H1 (cell line): ENCODE results near the gene CSGALNACT2. TPM values are rescaled to one million over a fixed set of nuclear protein-coding genes. Genes with fewer than 3 reads are reported as not detected.
A peak's percentile ranks its signal among the peaks of the same experiment; 100 is the strongest.

Source experiments
- CTCF ChIA-PET: fragments of 300-600 bp; sonication (Branson Sonifier 250); formaldehyde crosslinking; loops from one replicate; lab custom pipeline; 2021; ENCODE audit not compliant: partially characterized antibody; lab: Charles Lee
- POLR2A ChIA-PET: fragments of 300-600 bp; sonication (Branson Sonifier 250); formaldehyde crosslinking; loops from one replicate; lab custom pipeline; 2021; ENCODE audit warnings: inconsistent platforms; ENCODE audit not compliant: partially characterized antibody; lab: Charles Lee
- DNase-seq, 2 experiments: peaks; one replicate each; pipeline versions ENCODE4 v3.0.0 to v3.0.0-alpha.2; 2010 to 2022; ENCODE audit warnings: low spot score in 2 of 2, low read depth in 1 of 2, mixed read lengths in 1 of 2
- FAIRE-seq: peaks from 2 replicates; lab custom pipeline; 2011; peaks lifted over from hg19 to GRCh38; lab: Jason Lieb, UNC
- H2AFZ ChIP-seq: 2 replicates; pipeline ENCODE4 v1.8.1; 2012; ENCODE audit warnings: low read length, inconsistent platforms
- H2AK5ac ChIP-seq: 2 replicates; pipeline ENCODE4 v1.6.1; 2013; ENCODE audit warnings: low read depth, low read length
- H2BK120ac ChIP-seq: replicated peaks from 2 replicates; pipeline ENCODE3; 2013; ENCODE audit warnings: low read depth, low read length, inconsistent platforms
- H2BK12ac ChIP-seq: 2 replicates; pipeline ENCODE4 v1.6.1; 2013; ENCODE audit warnings: low read depth, low read length
- H2BK15ac ChIP-seq: 2 replicates; pipeline ENCODE4 v1.6.1; 2013; ENCODE audit warnings: low read length
- H2BK20ac ChIP-seq: 2 replicates; pipeline ENCODE4 v1.6.1; 2013; ENCODE audit warnings: low read length
- H2BK5ac ChIP-seq: 2 replicates; pipeline ENCODE4 v1.6.1; 2013; ENCODE audit warnings: low read depth, low read length
- H3K14ac ChIP-seq: 2 replicates; pipeline ENCODE4 v1.6.1; 2013; ENCODE audit warnings: inconsistent platforms; ENCODE audit not compliant: insufficient read length
- H3K18ac ChIP-seq: 2 replicates; pipeline ENCODE4 v1.6.1; 2013; ENCODE audit warnings: low read length; ENCODE audit errors: extremely low read depth
- H3K23ac ChIP-seq: 2 replicates; pipeline ENCODE4 v1.6.1; 2013; ENCODE audit warnings: inconsistent platforms; ENCODE audit not compliant: insufficient read length
- H3K23me2 ChIP-seq: 2 replicates; pipeline ENCODE4 v1.6.1; 2013; ENCODE audit warnings: low read depth, low read length
- H3K27ac ChIP-seq: 2 replicates; pipeline ENCODE4 v1.6.1; 2011; ENCODE audit warnings: low read depth, low read length, inconsistent platforms
- H3K27me3 ChIP-seq, 4 experiments: replicated peaks in 1 of 4; 1 replicate in 1 of 4; 2 replicates in 3 of 4; pipeline versions ENCODE4 v1.6.1 to v1.8.1; 2011 to 2013; ENCODE audit warnings: low read length in 3 of 4, mild to moderate bottlenecking in 3 of 4, inconsistent platforms in 2 of 4, mixed read lengths in 2 of 4, moderate library complexity in 1 of 4; ENCODE audit not compliant: control insufficient read depth in 3 of 4, insufficient read depth in 3 of 4; ENCODE audit errors: extremely low read depth in 1 of 4
- H3K36me3 ChIP-seq, 4 experiments: 2 replicates each; pipeline versions ENCODE4 v1.6.1 to v1.8.1; 2011 to 2013; ENCODE audit warnings: mild to moderate bottlenecking in 4 of 4, low read length in 3 of 4, moderate library complexity in 2 of 4, control low read depth in 1 of 4, inconsistent platforms in 1 of 4; ENCODE audit not compliant: insufficient read depth in 4 of 4, control insufficient read depth in 2 of 4
- H3K4ac ChIP-seq: replicated peaks from 2 replicates; pipeline ENCODE3; 2013; ENCODE audit warnings: low read length, low read depth, mixed read lengths, inconsistent platforms; ENCODE audit not compliant: insufficient read length
- H3K4me1 ChIP-seq, 4 experiments: replicated peaks in 1 of 4; 1 replicate in 1 of 4; 2 replicates in 3 of 4; pipeline versions ENCODE4 v1.6.1 to v1.8.1; 2011 to 2013; ENCODE audit warnings: low read length in 3 of 4, inconsistent platforms in 2 of 4, mixed read lengths in 1 of 4; ENCODE audit not compliant: insufficient read depth in 4 of 4, control insufficient read depth in 3 of 4
- H3K4me2 ChIP-seq, 2 experiments: 2 replicates each; pipeline versions ENCODE4 v1.6.1 to v1.8.1; 2011 to 2013; ENCODE audit warnings: low read depth in 2 of 2, low read length in 2 of 2, control low read depth in 1 of 2, inconsistent platforms in 1 of 2, mild to moderate bottlenecking in 1 of 2; ENCODE audit not compliant: insufficient read depth in 1 of 2
- H3K4me3 ChIP-seq, 4 experiments: fragments of 200-600, 300-600 bp in 1 of 4; sonication (generic), shearing (Covaris generic), sonication (Bioruptor Twin) in 1 of 4; 2 replicates each; pipeline versions ENCODE4 v1.5.1 to v1.8.1; 2011 to 2016; ENCODE audit warnings: low read length in 4 of 4, low read depth in 3 of 4, control low read depth in 2 of 4, inconsistent platforms in 2 of 4, mild to moderate bottlenecking in 2 of 4, mixed read lengths in 1 of 4, moderate library complexity in 1 of 4; ENCODE audit not compliant: insufficient read depth in 2 of 4; ENCODE audit errors: extremely low read depth in 1 of 4
- H3K56ac ChIP-seq: replicated peaks from 2 replicates; pipeline ENCODE3; 2013; ENCODE audit warnings: low read depth, mild to moderate bottlenecking, mixed read lengths, low read length, inconsistent platforms; ENCODE audit not compliant: insufficient read length
- H3K79me1 ChIP-seq: 2 replicates; pipeline ENCODE4 v1.6.1; 2013; ENCODE audit warnings: low read depth, low read length, control low read depth
- H3K79me2 ChIP-seq, 2 experiments: 2 replicates each; pipeline versions ENCODE4 v1.6.1 to v1.8.1; 2012 to 2013; ENCODE audit warnings: low read length in 2 of 2, mild to moderate bottlenecking in 2 of 2, inconsistent platforms in 1 of 2; ENCODE audit not compliant: insufficient read depth in 2 of 2, control insufficient read depth in 1 of 2
- H3K9ac ChIP-seq, 4 experiments: replicated peaks in 1 of 4; 1 replicate in 1 of 4; 2 replicates in 3 of 4; pipeline versions ENCODE4 v1.6.1 to v1.8.1; 2011 to 2013; ENCODE audit warnings: low read depth in 3 of 4, low read length in 3 of 4, control low read depth in 2 of 4, mild to moderate bottlenecking in 2 of 4, moderate library complexity in 2 of 4, inconsistent platforms in 1 of 4; ENCODE audit errors: extremely low read depth in 1 of 4
- H3K9me3 ChIP-seq, 2 experiments: 2 replicates each; pipeline versions ENCODE4 v1.6.1 to v1.8.1; 2012 to 2013; ENCODE audit warnings: mild to moderate bottlenecking in 2 of 2, moderate library complexity in 2 of 2, control low read depth in 1 of 2, inconsistent platforms in 1 of 2, low read depth in 1 of 2, low read length in 1 of 2, mixed read lengths in 1 of 2; ENCODE audit not compliant: insufficient read depth in 2 of 2
- H4K20me1 ChIP-seq, 2 experiments: replicated peaks in 1 of 2; 2 replicates each; pipeline versions ENCODE3 to v1.8.1; 2011 to 2013; ENCODE audit warnings: inconsistent platforms in 2 of 2, low read length in 2 of 2, mild to moderate bottlenecking in 1 of 2; ENCODE audit not compliant: insufficient read depth in 2 of 2, control insufficient read depth in 1 of 2
- H4K5ac ChIP-seq: 2 replicates; pipeline ENCODE4 v1.6.1; 2013; ENCODE audit warnings: low read length, low read depth, mixed read lengths, inconsistent platforms; ENCODE audit not compliant: insufficient read length
- H4K8ac ChIP-seq: 2 replicates; pipeline ENCODE4 v1.8.0; 2013; ENCODE audit warnings: mild to moderate bottlenecking, moderate library complexity, low read length, inconsistent platforms; ENCODE audit not compliant: insufficient read depth; ENCODE audit errors: extremely low read depth
- H4K91ac ChIP-seq: replicated peaks from 2 replicates; pipeline ENCODE3; 2013; ENCODE audit warnings: low read length, mixed read lengths, inconsistent platforms; ENCODE audit not compliant: insufficient read length
- BRCA1 ChIP-seq: IDR thresholded peaks from 2 replicates; pipeline ENCODE4 v1.6.1; 2012; ENCODE audit warnings: low read depth, low read length, improper control_type of control experiment
- CBX5 ChIP-seq: fragments of 300-800, 300-1000 bp; sonication (generic); IDR thresholded peaks from 2 replicates; pipeline ENCODE4 v1.7.1; 2016; ENCODE audit warnings: antibody characterized with exemption, low read length, low read depth
- CEBPB ChIP-seq: IDR thresholded peaks from 2 replicates; pipeline ENCODE4 v1.6.1; 2012; ENCODE audit warnings: low read depth, low read length
- EP300 ChIP-seq, 2 experiments: IDR thresholded peaks; 1 replicate in 1 of 2; 2 replicates in 1 of 2; pipeline ENCODE4 v1.6.1; 2011 to 2012; ENCODE audit warnings: low read depth in 2 of 2, low read length in 2 of 2, mild to moderate bottlenecking in 2 of 2, borderline replicate concordance in 1 of 2, inconsistent platforms in 1 of 2, moderate library complexity in 1 of 2
- RAD21 ChIP-seq, 2 experiments: IDR thresholded peaks in 1 of 2; conservative IDR thresholded peaks in 1 of 2; 2 replicates each; pipeline ENCODE4 v1.6.1; 2011; ENCODE audit warnings: low read depth in 2 of 2, low read length in 2 of 2, improper control_type of control experiment in 1 of 2, inconsistent platforms in 1 of 2, mild to moderate bottlenecking in 1 of 2, moderate library complexity in 1 of 2
- RFX5 ChIP-seq: IDR thresholded peaks from 2 replicates; pipeline ENCODE4 v1.6.1; 2011; ENCODE audit warnings: low read depth, low read length, improper control_type of control experiment, borderline replicate concordance
- RNF2 ChIP-seq: fragments of 200-900, 300-1000 bp; sonication (generic); IDR thresholded peaks from 2 replicates; pipeline ENCODE4 v1.7.1; 2016; ENCODE audit warnings: borderline replicate concordance, low read depth, mild to moderate bottlenecking, antibody characterized with exemption, low read length; ENCODE audit not compliant: poor library complexity, severe bottlenecking; ENCODE audit errors: missing control alignments
- SIN3A ChIP-seq, 2 experiments: IDR thresholded peaks in 1 of 2; conservative IDR thresholded peaks in 1 of 2; 2 replicates each; pipeline ENCODE4 v1.6.1; 2011 to 2012; ENCODE audit warnings: low read length in 2 of 2, improper control_type of control experiment in 1 of 2, low read depth in 1 of 2, mild to moderate bottlenecking in 1 of 2
- SP4 ChIP-seq: IDR thresholded peaks from 2 replicates; pipeline ENCODE4 v1.6.1; 2012; ENCODE audit warnings: low read length, inconsistent platforms
- WGBS, 2 experiments: shearing (Covaris generic) in 1 of 2; methylation state at CpG; one replicate each; pipeline versions ENCODE4 v1.1.6 to v1.1.7; 2013 to 2015; ENCODE audit warnings: low lambda C conversion rate in 2 of 2, mixed read lengths in 2 of 2, inconsistent platforms in 1 of 2, low coverage in 1 of 2, missing lambda C conversion rate in 1 of 2; ENCODE audit not compliant: insufficient replicate concordance in 2 of 2, insufficient coverage in 1 of 2, insufficient read length in 1 of 2; ENCODE audit errors: extremely low coverage in 1 of 2, missing lambda C conversion rate in 1 of 2; 5-methylcytosine and 5-hydroxymethylcytosine counted together
- polyA plus RNA-seq, 7 experiments: library from polyadenylated mRNA; depleted of rRNA in 3 of 7; stranded (reverse) in 5 of 7; unstranded in 2 of 7; fragments of >200 nt in 5 of 7; fragments of 200-250 nt in 2 of 7; gene quantifications; 1 replicate in 5 of 7; 2 replicates in 1 of 7; 4 replicates in 1 of 7; pipeline versions ENCODE4 v1.2.1 to v1.2.3, GENCODE V29; 2011 to 2013; ENCODE audit warnings: missing spikeins in 2 of 7, mixed read lengths in 2 of 7
- total RNA-seq: library from RNA; stranded (reverse); fragmentation: NEBNext Ultra II Directional; extraction: Animal tissue kit (Norgen Biotek cat#: 25700); gene quantifications from 2 replicates; pipeline ENCODE4 v1.2.1, GENCODE V29; 2021
- TF ChIP-seq, protein P1 (sequence below): IDR thresholded peaks from 2 replicates; pipeline ENCODE4 v1.6.1; 2012; ENCODE audit warnings: inconsistent platforms

The CSGALNACT2 gene
- total and polyA plus RNA-seq, 2 of the 8 experiments (the other 6 are each of a cell fraction or from before 2014, with no cell fraction given): 2.6 to 5.3 TPM

DNA sequence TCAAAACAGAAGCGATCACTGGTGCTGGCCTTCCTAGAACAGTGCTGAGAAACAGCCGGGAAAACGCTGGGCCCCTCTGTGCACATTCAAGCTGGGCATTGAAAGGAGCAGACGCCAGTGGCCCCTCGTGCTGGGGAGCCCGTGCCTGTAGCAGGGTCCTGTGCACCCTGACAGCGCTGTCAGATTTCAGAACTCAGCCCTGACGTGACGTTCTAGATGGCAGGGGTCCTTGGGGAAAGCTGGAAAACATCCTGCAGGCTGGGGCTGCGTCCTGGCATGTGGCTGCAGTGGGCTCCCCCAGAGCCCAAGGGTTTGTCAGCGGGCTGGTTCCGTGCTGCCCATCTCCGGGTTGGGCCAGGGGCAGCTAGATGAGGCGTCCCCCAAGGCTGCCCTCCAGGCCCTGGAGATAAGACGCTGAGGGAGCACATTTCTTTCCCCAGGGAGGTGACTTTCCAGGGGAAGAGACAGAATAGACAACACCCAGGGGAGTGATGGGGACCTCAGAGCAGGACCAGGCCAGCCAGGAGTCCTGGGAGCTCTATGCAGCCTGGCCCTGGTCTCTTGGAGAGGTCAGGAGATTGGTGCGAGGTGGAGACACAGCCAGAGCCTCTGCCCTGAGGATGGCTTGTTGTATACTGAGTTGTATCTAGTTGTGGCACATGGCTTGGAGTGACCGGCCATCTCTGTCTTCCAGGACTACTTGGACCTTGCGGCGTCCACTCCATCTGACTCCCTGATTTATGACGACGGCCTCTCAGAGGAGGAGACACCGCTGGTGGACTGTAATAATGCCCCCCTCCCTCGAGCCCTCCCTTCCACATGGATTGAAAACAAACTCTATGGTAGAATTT lies 12.1 kb upstream of the CSGALNACT2 start:
- H3K36me3 ChIP-seq: no peaks in the 10 kb centered on the region; a peak in 2 of 8 replicates
- no peak overlapping the region for H2AFZ ChIP-seq
- H4K5ac ChIP-seq: no peak overlapping the region
- H3K79me1 ChIP-seq: no peaks in the 10 kb centered on the region
- no peaks in the 10 kb centered on the region for H4K20me1 ChIP-seq
- no peaks in the 10 kb centered on the region for H3K79me2 ChIP-seq
- H3K27me3 ChIP-seq: no peaks in the 10 kb centered on the region
- H2BK12ac ChIP-seq: no peak overlapping the region
- no peak overlapping the region for H3K14ac ChIP-seq
- H3K4me2 ChIP-seq: no peak overlapping the region
- FAIRE-seq (no peak), DNase-seq (peak in 1 of 2 experiments; percentile 23)
- H4K8ac ChIP-seq: no peak overlapping the region
- no peak overlapping the region for H2BK120ac ChIP-seq
- H3K4me3 ChIP-seq: no peak overlapping the region
- no peak overlapping the region for H2BK20ac ChIP-seq
- ChIA-PET POLR2A (no interaction called here), CTCF (no interaction called here)
- H3K9me3 ChIP-seq: no peaks in the 10 kb centered on the region; a peak in 1 of 4 replicates
- H2BK5ac ChIP-seq: no peak overlapping the region
- H3K56ac ChIP-seq: no peak overlapping the region
- H3K4me1 ChIP-seq: peaks cover 0 to 4% (median 1%) of the 10 kb centered on the region in 4 experiments; a peak in 1 of 7 replicates
- no peak overlapping the region for H3K9ac ChIP-seq
- no peaks in the 10 kb centered on the region for H3K23me2 ChIP-seq
- no peak overlapping the region for H4K91ac ChIP-seq
- H2AK5ac ChIP-seq: no peak overlapping the region
- H3K4ac ChIP-seq: no peak overlapping the region
- no peak overlapping the region for H3K27ac ChIP-seq
- no peak overlapping the region for H2BK15ac ChIP-seq
- WGBS, 2 experiments: 85% methylated on average over 23 of the region's 23 CpGs; no CpG with 5 or more reads in 1 of the 2 experiments
- no peak overlapping the region for H3K18ac ChIP-seq
- no peak overlapping the region for H3K23ac ChIP-seq
- TF ChIP-seq, protein P1, sequence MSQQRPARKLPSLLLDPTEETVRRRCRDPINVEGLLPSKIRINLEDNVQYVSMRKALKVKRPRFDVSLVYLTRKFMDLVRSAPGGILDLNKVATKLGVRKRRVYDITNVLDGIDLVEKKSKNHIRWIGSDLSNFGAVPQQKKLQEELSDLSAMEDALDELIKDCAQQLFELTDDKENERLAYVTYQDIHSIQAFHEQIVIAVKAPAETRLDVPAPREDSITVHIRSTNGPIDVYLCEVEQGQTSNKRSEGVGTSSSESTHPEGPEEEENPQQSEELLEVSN: no peak
- TF ChIP-seq SIN3A (conservative IDR thresholded peaks at IDR 0.05 in 1 of 2, IDR thresholded peaks at IDR 0.05 in 1 of 2; ENCODE audit: low read depth in 1 of 2, low read length in 2 of 2) (no peak), EP300 (IDR thresholded peaks at IDR 0.05; ENCODE audit: borderline replicate concordance in 1 of 2, low read depth in 2 of 2, low read length in 2 of 2) (no peak), RNF2 (no peak), RFX5 (no peak), CEBPB (no peak), CBX5 (no peak), SP4 (no peak), BRCA1 (no peak), RAD21 (IDR thresholded peaks at IDR 0.05 in 1 of 2, conservative IDR thresholded peaks at IDR 0.05 in 1 of 2; ENCODE audit: low read depth in 2 of 2, low read length in 2 of 2) (no peak)
